Suprapubic skin (tissue), 4 donors: ENCODE data around the gene FSTL1. TPM values are rescaled to one million over a fixed set of nuclear protein-coding genes. Genes with fewer than 3 reads are reported as not detected.

Source experiments
- DNase-seq, 2 donors: peaks; one replicate each; pipeline ENCODE4 v3.0.0-alpha.2; 2019; ENCODE audit warnings: low spot score in 2 of 2
- H3K27ac ChIP-seq: fragments of 200-600 bp; sonication (generic); one replicate; pipeline ENCODE4 v1.5.1; 2019
- H3K27me3 ChIP-seq: fragments of 200-600 bp; sonication (generic); one replicate; pipeline ENCODE4 v1.5.1; 2019
- H3K36me3 ChIP-seq: fragments of 200-600 bp; sonication (generic); one replicate; pipeline ENCODE4 v1.5.1; 2019
- H3K4me1 ChIP-seq: fragments of 200-600 bp; sonication (generic); one replicate; pipeline ENCODE4 v1.5.1; 2019
- H3K4me3 ChIP-seq: fragments of 200-600 bp; sonication (generic); one replicate; pipeline ENCODE4 v1.5.1; 2019; ENCODE audit warnings: mild to moderate bottlenecking
- H3K9me3 ChIP-seq: fragments of 200-600 bp; sonication (generic); one replicate; pipeline ENCODE4 v1.5.1; 2019
- EP300 ChIP-seq: sonication (generic); formaldehyde crosslinking; IDR thresholded peaks from one replicate; pipeline ENCODE4 v1.6.1; 2017; ENCODE audit warnings: antibody characterized with exemption
- POLR2A ChIP-seq, 2 donors: fragments of 450-650 bp; IDR thresholded peaks; one replicate each; pipeline ENCODE4 v1.6.1; 2017; ENCODE audit warnings: antibody characterized with exemption in 2 of 2, mild to moderate bottlenecking in 2 of 2, moderate library complexity in 2 of 2
- POLR2AphosphoS5 ChIP-seq, 3 donors: sonication (generic); formaldehyde crosslinking; IDR thresholded peaks; one replicate each; pipeline ENCODE4 v1.6.1; 2017; ENCODE audit warnings: antibody characterized with exemption in 3 of 3
- WGBS: methylation state at CpG from one replicate; pipeline ENCODE4 v1.1.5; 2018; 5-methylcytosine and 5-hydroxymethylcytosine counted together
- total RNA-seq, 4 donors: library from RNA; depleted of rRNA; stranded (reverse); fragments of >200 nt; gene quantifications; one replicate each; pipeline ENCODE4 v1.1.0, GENCODE V29; 2016
- TF ChIP-seq, protein P1 (sequence below), 2 donors: fragments of 200-600 bp in 1 of 2; fragments of 450-650 bp in 1 of 2; sonication (generic) in 1 of 2; IDR thresholded peaks; one replicate each; pipeline ENCODE4 v1.5.1; 2016 to 2019; ENCODE audit warnings: antibody characterized with exemption in 2 of 2, mild to moderate bottlenecking in 1 of 2, moderate library complexity in 1 of 2

FSTL1 gene
- total RNA-seq, 4 donors from 2014 or later = 58.3 to 75.3 (median 63.9) TPM

- no peak overlapping the region for H3K4me3 ChIP-seq
- H3K36me3 ChIP-seq = peaks cover 92% of the 10 kb centered on the region
- H3K27me3 ChIP-seq = no peaks in the 10 kb centered on the region
- TF ChIP-seq POLR2A (IDR thresholded peaks at IDR 0.05) = no peak
- no peak for TF ChIP-seq EP300
- no peaks in the 10 kb centered on the region for H3K4me1 ChIP-seq
- H3K9me3 ChIP-seq = no peaks in the 10 kb centered on the region
- WGBS = 90% methylated on average over 3 of the region's 3 CpGs
- DNase-seq = no peak
- no peak overlapping the region for H3K27ac ChIP-seq
These were observed 45.9 kb downstream of the FSTL1 start for GRCh38 chr3:120404876-120405275.

DNA sequence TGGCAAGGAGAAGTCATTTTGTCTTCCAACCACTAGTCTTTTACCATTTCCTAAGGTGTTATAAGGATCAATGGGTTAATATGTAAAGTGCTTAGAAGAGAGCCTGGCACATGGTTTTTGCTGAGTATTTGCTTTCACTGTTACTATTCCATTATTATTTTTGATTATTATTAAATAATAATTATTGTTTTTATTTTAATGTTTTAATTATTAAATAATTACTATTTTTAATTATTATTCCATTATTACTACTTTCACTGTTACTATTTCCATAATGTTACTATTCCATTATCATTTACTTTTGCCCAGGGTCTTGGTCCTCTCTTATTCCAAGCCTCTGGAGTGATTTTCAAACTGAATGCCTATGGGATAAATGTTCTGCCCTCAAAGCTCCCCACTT lies 48.5 kb downstream of the FSTL1 start:
- Histone ChIP-seq H3K36me3 (peaks cover 92% of the 10 kb centered on the region), H3K4me1 (no peaks in the 10 kb centered on the region), H3K27me3 (no peaks in the 10 kb centered on the region), H3K9me3 (no peaks in the 10 kb centered on the region), H3K4me3 (no peak overlapping the region), H3K27ac (no peak overlapping the region)
- TF ChIP-seq, protein P1, sequence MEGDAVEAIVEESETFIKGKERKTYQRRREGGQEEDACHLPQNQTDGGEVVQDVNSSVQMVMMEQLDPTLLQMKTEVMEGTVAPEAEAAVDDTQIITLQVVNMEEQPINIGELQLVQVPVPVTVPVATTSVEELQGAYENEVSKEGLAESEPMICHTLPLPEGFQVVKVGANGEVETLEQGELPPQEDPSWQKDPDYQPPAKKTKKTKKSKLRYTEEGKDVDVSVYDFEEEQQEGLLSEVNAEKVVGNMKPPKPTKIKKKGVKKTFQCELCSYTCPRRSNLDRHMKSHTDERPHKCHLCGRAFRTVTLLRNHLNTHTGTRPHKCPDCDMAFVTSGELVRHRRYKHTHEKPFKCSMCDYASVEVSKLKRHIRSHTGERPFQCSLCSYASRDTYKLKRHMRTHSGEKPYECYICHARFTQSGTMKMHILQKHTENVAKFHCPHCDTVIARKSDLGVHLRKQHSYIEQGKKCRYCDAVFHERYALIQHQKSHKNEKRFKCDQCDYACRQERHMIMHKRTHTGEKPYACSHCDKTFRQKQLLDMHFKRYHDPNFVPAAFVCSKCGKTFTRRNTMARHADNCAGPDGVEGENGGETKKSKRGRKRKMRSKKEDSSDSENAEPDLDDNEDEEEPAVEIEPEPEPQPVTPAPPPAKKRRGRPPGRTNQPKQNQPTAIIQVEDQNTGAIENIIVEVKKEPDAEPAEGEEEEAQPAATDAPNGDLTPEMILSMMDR (IDR thresholded peaks at IDR 0.05) = no peak
- TF ChIP-seq EP300 = no peak
- no peak for TF ChIP-seq POLR2A (IDR thresholded peaks at IDR 0.05)
- TF ChIP-seq POLR2AphosphoS5 (IDR thresholded peaks at IDR 0.05) = no peak
- DNase-seq = no peak

GRCh38 chr3:120399372-120399771 lies 51.4 kb downstream of the FSTL1 start:
- Histone ChIP-seq H3K36me3 (peaks cover 92% of the 10 kb centered on the region), H3K4me1 (no peaks in the 10 kb centered on the region), H3K4me3 (no peak overlapping the region), H3K27ac (no peak overlapping the region), H3K27me3 (no peaks in the 10 kb centered on the region), H3K9me3 (no peaks in the 10 kb centered on the region)
- TF ChIP-seq POLR2AphosphoS5 (IDR thresholded peaks at IDR 0.05) (no peak), POLR2A (IDR thresholded peaks at IDR 0.05) (no peak)
- 87% methylated on average over 2 of the region's 2 CpGs for WGBS
- no peak for DNase-seq

- no peak for DNase-seq
- 84% methylated on average over 8 of the region's 8 CpGs for WGBS
- TF ChIP-seq, protein P1 (IDR thresholded peaks at IDR 0.05) = no peak
- TF ChIP-seq POLR2AphosphoS5 (IDR thresholded peaks at IDR 0.05) = no peak
- H3K27me3 ChIP-seq = no peaks in the 10 kb centered on the region
- H3K27ac ChIP-seq = no peak overlapping the region
- H3K4me1 ChIP-seq = no peaks in the 10 kb centered on the region
- no peaks in the 10 kb centered on the region for H3K9me3 ChIP-seq
- H3K36me3 ChIP-seq = peaks cover 66% of the 10 kb centered on the region
- no peak overlapping the region for H3K4me3 ChIP-seq
These were observed 54.3 kb downstream of the FSTL1 start for GRCh38 chr3:120396469-120396868.

GRCh38 chr3:120394347-120394746 lies 56.4 kb downstream of the FSTL1 start:
- DNase-seq = no peak
- peaks cover 45% of the 10 kb centered on the region for H3K36me3 ChIP-seq

DNA sequence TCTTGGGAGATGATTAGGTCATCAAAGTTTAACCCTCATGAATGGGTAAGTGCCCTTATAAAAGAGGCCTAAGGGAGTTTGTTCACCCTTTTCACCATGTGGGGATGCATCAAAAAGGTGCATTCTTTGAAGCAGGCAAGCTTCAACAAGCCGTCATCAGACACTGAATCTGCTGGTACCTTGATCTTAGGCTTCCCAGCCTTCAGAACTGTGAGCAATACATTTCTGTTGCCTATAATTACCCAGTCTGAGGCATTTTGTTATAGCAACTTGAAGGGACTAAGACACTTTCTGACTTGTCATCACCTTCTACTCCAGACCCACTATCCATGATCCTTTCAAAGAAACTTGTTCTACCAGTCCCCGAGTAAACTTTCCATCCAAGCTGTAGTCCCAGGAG lies 57.0 kb downstream of the FSTL1 start:
- H3K27ac ChIP-seq = no peak overlapping the region
- 76% methylated on average over 2 of the region's 2 CpGs for WGBS
- TF ChIP-seq EP300 = no peak
- no peak for TF ChIP-seq POLR2AphosphoS5 (IDR thresholded peaks at IDR 0.05)
- TF ChIP-seq, protein P1 (IDR thresholded peaks at IDR 0.05) = no peak
- TF ChIP-seq POLR2A (IDR thresholded peaks at IDR 0.05) = no peak
- H3K36me3 ChIP-seq = peaks cover 39% of the 10 kb centered on the region
- H3K4me1 ChIP-seq = no peaks in the 10 kb centered on the region
- H3K27me3 ChIP-seq = no peaks in the 10 kb centered on the region
- no peak overlapping the region for H3K4me3 ChIP-seq
- DNase-seq = no peak
- no peaks in the 10 kb centered on the region for H3K9me3 ChIP-seq

More at GRCh38 chr3:120394347-120394746, 56.4 kb downstream of the FSTL1 start:
- Histone ChIP-seq H3K9me3 (no peaks in the 10 kb centered on the region), H3K27me3 (no peaks in the 10 kb centered on the region), H3K27ac (no peak overlapping the region), H3K4me1 (no peaks in the 10 kb centered on the region), H3K4me3 (no peak overlapping the region)
- TF ChIP-seq EP300 (no peak), POLR2A (IDR thresholded peaks at IDR 0.05) (no peak), POLR2AphosphoS5 (IDR thresholded peaks at IDR 0.05) (no peak)
- TF ChIP-seq, protein P1 (IDR thresholded peaks at IDR 0.05) = no peak
- 79% methylated on average over 2 of the region's 2 CpGs for WGBS
